ENCODE measurements around the gene AGO4.

DNA sequence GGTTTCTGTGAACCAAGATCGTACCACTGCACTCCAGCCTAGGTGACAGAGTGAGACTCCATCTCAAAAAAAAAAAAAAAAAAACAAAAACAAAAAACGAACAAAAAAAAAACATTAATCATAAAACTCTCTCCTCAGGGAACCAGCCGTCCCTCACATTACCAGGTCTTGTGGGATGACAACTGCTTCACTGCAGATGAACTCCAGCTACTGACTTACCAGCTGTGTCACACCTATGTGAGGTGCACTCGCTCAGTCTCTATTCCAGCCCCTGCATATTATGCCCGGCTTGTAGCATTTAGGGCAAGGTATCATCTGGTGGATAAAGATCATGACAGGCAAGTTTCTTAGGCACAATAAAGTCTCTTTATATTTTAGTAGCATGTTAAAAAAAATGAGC is 42.9 kb downstream of the AGO4 start:
- TF ChIP-seq RCOR1 (IDR thresholded peaks at IDR 0.05; ENCODE audit: insufficient replicate concordance, low read length) = no peak
- TF ChIP-seq, protein P1, sequence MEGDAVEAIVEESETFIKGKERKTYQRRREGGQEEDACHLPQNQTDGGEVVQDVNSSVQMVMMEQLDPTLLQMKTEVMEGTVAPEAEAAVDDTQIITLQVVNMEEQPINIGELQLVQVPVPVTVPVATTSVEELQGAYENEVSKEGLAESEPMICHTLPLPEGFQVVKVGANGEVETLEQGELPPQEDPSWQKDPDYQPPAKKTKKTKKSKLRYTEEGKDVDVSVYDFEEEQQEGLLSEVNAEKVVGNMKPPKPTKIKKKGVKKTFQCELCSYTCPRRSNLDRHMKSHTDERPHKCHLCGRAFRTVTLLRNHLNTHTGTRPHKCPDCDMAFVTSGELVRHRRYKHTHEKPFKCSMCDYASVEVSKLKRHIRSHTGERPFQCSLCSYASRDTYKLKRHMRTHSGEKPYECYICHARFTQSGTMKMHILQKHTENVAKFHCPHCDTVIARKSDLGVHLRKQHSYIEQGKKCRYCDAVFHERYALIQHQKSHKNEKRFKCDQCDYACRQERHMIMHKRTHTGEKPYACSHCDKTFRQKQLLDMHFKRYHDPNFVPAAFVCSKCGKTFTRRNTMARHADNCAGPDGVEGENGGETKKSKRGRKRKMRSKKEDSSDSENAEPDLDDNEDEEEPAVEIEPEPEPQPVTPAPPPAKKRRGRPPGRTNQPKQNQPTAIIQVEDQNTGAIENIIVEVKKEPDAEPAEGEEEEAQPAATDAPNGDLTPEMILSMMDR (conservative IDR thresholded peaks at IDR 0.05; ENCODE audit: low read depth, low read length) = no peak

Measured in IMR-90 (cell line).